BJ (cell line): Measurements from ENCODE around the gene GRM5. TPM values are rescaled to one million over a fixed set of nuclear protein-coding genes. Genes with fewer than 3 reads are reported as not detected.

Source experiments
- CTCF ChIA-PET: fragments of 350-600 bp; formaldehyde crosslinking; extraction: SDS; loops from one replicate; lab custom pipeline; 2021; ENCODE audit warnings: antibody characterized with exemption, inconsistent platforms; lab: Yijun Ruan, JAX
- POLR2A ChIA-PET: fragments of 300-600 bp; sonication (Branson Sonifier 250); formaldehyde crosslinking; extraction: SDS; loops from one replicate; lab custom pipeline; 2021; ENCODE audit warnings: antibody characterized with exemption; lab: Charles Lee
- DNase-seq: peaks from one replicate; pipeline ENCODE4 v3.0.0-alpha.2; 2011; ENCODE audit warnings: low read depth
- H3K27me3 ChIP-seq: 2 replicates; pipeline ENCODE4 v1.6.0; 2011; ENCODE audit warnings: low read length; ENCODE audit not compliant: control insufficient read depth, insufficient read depth
- H3K36me3 ChIP-seq: 2 replicates; pipeline ENCODE4 v1.5.1; 2011; ENCODE audit warnings: low read length; ENCODE audit not compliant: control insufficient read depth, insufficient read depth
- H3K4me3 ChIP-seq: 2 replicates; pipeline ENCODE4 v1.5.1; 2011; ENCODE audit warnings: low read depth, mild to moderate bottlenecking, control low read depth, low read length
- CTCF ChIP-seq: IDR thresholded peaks from 2 replicates; pipeline ENCODE4 v1.5.1; 2011; ENCODE audit warnings: low read depth, mild to moderate bottlenecking, control low read depth, inconsistent platforms, low read length, moderate library complexity; ENCODE audit not compliant: insufficient read depth
- polyA plus RNA-seq: library from polyadenylated mRNA; depleted of rRNA; stranded (reverse); fragments of >200 nt; gene quantifications from 2 replicates; pipeline ENCODE4 v1.2.3, GENCODE V29; 2011

GRM5 gene
- polyA plus RNA-seq, 1 experiment: not detected

- no peaks in the 10 kb centered on the region for H3K27me3 ChIP-seq
- no peak for TF ChIP-seq CTCF
- CTCF ChIA-PET: interaction anchor here (1.1 kb wide), 1 partner anchor 12 kb away, joined by 3 read pairs; no protein-coding TSS in a partner anchor
- POLR2A ChIA-PET: no interaction called here
- no peak overlapping the region for H3K4me3 ChIP-seq
- no peak for DNase-seq
- no peaks in the 10 kb centered on the region for H3K36me3 ChIP-seq
Measured at GRCh38 chr11:88511006-88511405, 554.8 kb downstream of the GRM5 start.

GRCh38 chr11:88508759-88509581 lies 556.8 kb downstream of the GRM5 start:
- TF ChIP-seq CTCF: no peak
- DNase-seq: no peak
- ChIA-PET CTCF (no interaction called here), POLR2A (interaction anchor here (0.5 to 0.6 kb wide), 2 partner anchors 201 to 274 kb away, joined by 4 to 7 read pairs; no protein-coding TSS in a partner anchor)
- H3K27me3 ChIP-seq: no peaks in the 10 kb centered on the region
- no peaks in the 10 kb centered on the region for H3K36me3 ChIP-seq
- H3K4me3 ChIP-seq: peak overlapping the region; percentile 15

GRCh38 chr11:88508418-88508758 lies 557.4 kb downstream of the GRM5 start:
- CTCF ChIA-PET: no interaction called here
- POLR2A ChIA-PET: interaction anchor here (0.6 kb wide), 1 partner anchor 201 kb away, joined by 4 read pairs; no protein-coding TSS in a partner anchor
- Histone ChIP-seq H3K4me3 (no peak overlapping the region), H3K27me3 (no peaks in the 10 kb centered on the region), H3K36me3 (no peaks in the 10 kb centered on the region)
- TF ChIP-seq CTCF: no peak
- no peak for DNase-seq

- Histone ChIP-seq H3K27me3 (no peaks in the 10 kb centered on the region), H3K4me3 (no peak overlapping the region), H3K36me3 (no peaks in the 10 kb centered on the region)
- ChIA-PET CTCF (interaction anchor here (0.6 to 0.8 kb wide), 2 partner anchors 177 to 730 kb away, joined by 3 read pairs; no protein-coding TSS in a partner anchor), POLR2A (interaction anchor here (0.6 kb wide), 1 partner anchor 200 kb away, joined by 4 read pairs; no protein-coding TSS in a partner anchor)
- TF ChIP-seq CTCF: no peak
- DNase-seq: no peak
Measured at GRCh38 chr11:88507771-88508417, 557.9 kb downstream of the GRM5 start.

GRCh38 chr11:88501541-88501940 lies 564.2 kb downstream of the GRM5 start:
- Histone ChIP-seq H3K36me3 (no peaks in the 10 kb centered on the region), H3K27me3 (no peaks in the 10 kb centered on the region), H3K4me3 (no peak overlapping the region)
- ChIA-PET CTCF (interaction anchor here (0.6 to 0.9 kb wide), 3 partner anchors 51 to 540 kb away, joined by 3 to 4 read pairs (median 3); no protein-coding TSS in a partner anchor), POLR2A (no interaction called here)
- no peak for DNase-seq
- TF ChIP-seq CTCF: no peak
